Activated naive CD4-positive, alpha-beta T cell treated with anti-CD3 and anti-CD28 coated beads, Interleukin-2, amount 50 U/mL, for 72 hours (primary cell): ENCODE results near the gene LGALS3. TPM values are rescaled to one million over a fixed set of nuclear protein-coding genes. Genes with fewer than 3 reads are reported as not detected.

ENCODE experiments used
- ATAC-seq, 2 donors: fragments of 150-1000 bp; cut with Tn5 transposase; 2 replicates each; pipeline ENCODE4 v1.10.0; 2021; ENCODE audit warnings: mild to moderate bottlenecking in 2 of 2, moderate library complexity in 2 of 2
- DNase-seq, 2 donors: peaks; one replicate each; pipeline ENCODE4 v3.0.0; 2021 to 2022; ENCODE audit warnings: low spot score in 2 of 2
- H3K27ac Mint-ChIP-seq, 2 donors: one replicate each; pipeline ENCODE4 v1.8.0; 2022; ENCODE audit warnings: mild to moderate bottlenecking in 2 of 2, mixed read lengths in 2 of 2
- H3K36me3 Mint-ChIP-seq, 2 donors: one replicate each; pipeline ENCODE4 v1.8.0; 2022; ENCODE audit warnings: mixed read lengths in 2 of 2
- H3K9me3 Mint-ChIP-seq, 2 donors: one replicate each; pipeline ENCODE4 v1.8.0; 2022; ENCODE audit warnings: mixed read lengths in 2 of 2
- total RNA-seq, 2 donors: library from RNA; stranded (reverse); gene quantifications; one replicate each; pipeline ENCODE4 v1.2.3, GENCODE V29; 2022

Gene LGALS3
- total RNA-seq, 2 donors from 2014 or later, result 1.6 to 8.9 TPM

GRCh38 chr14:55192054-55192621 is 63.1 kb downstream of the LGALS3 start:
- Mint-ChIP-seq H3K36me3 (peaks cover 12 to 21% of the 10 kb centered on the region in 2 donors), H3K27ac (peak overlapping the region in 1 of 2 donors; percentile 94), H3K9me3 (no peaks in the 10 kb centered on the region)
- DNase-seq, result no peak
- no peak for ATAC-seq

GRCh38 chr14:55194656-55195355 is 65.8 kb downstream of the LGALS3 start:
- DNase-seq (no peak), ATAC-seq (no peak)
- H3K9me3 Mint-ChIP-seq, result no peaks in the 10 kb centered on the region
- H3K27ac Mint-ChIP-seq, result no peak overlapping the region
- peaks cover 10 to 12% of the 10 kb centered on the region in 2 donors for H3K36me3 Mint-ChIP-seq

Other genes starting within 250 kb of the LGALS3 start
- gene GCH1, start 226.4 kb upstream of the LGALS3 start, total RNA-seq, result 10 to 100 TPM; 36.1 to 52.3 TPM
- 10 to 100 TPM; 60.7 to 64.8 TPM for gene WDHD1, start 102.2 kb upstream of the LGALS3 start, total RNA-seq
- gene SOCS4, start 102.0 kb upstream of the LGALS3 start, total RNA-seq, result 10 to 100 TPM; 26.6 to 33.7 TPM
- gene MAPK1IP1L, start 77.6 kb upstream of the LGALS3 start, total RNA-seq, result 100 to 1,000 TPM in 1 of 2 donors, 10 to 100 TPM in 1; 66.5 to 101 TPM
- gene DLGAP5, start 62.3 kb downstream of the LGALS3 start, total RNA-seq, result 100 to 1,000 TPM in 1 of 2 donors, 10 to 100 TPM in 1; 90.2 to 187 TPM
- 10 to 100 TPM; 26.7 to 27.5 TPM for gene FBXO34, start 142.2 kb downstream of the LGALS3 start, total RNA-seq